ENCODE data around the gene EPB41L5.
"Not testable (repeated sequence)": the region's sequence is repeated elsewhere in the genome, so short reads cannot be mapped to it uniquely, and the experiment has no call there.

EPB41L5 gene

GRCh38 chr2:120034621-120035020 is 21.7 kb downstream of the EPB41L5 start:
- CTCF ChIA-PET = interaction anchor here (0.6 kb wide), 1 partner anchor 474 kb away, joined by 3 read pairs; no protein-coding TSS in a partner anchor
- POLR2A ChIA-PET = no interaction called here

GRCh38 chr2:120036145-120036544 is 23.3 kb downstream of the EPB41L5 start:
- POLR2A ChIA-PET = no interaction called here
- DNase-seq (ENCODE audit: extremely low spot score) = no peak
- CTCF ChIA-PET = no interaction called here
- TF ChIP-seq ELF4 (IDR thresholded peaks at IDR 0.05) = no peak
- no peak for TF ChIP-seq SUZ12 (IDR thresholded peaks at IDR 0.05)
- TF ChIP-seq FOXM1 (IDR thresholded peaks at IDR 0.05; ENCODE audit: borderline replicate concordance) = no peak
- no peak for TF ChIP-seq PKNOX1 (IDR thresholded peaks at IDR 0.05)
- no peak for TF ChIP-seq ZNF384 (IDR thresholded peaks at IDR 0.05)
- no peak for TF ChIP-seq FOXK2 (IDR thresholded peaks at IDR 0.05)
- no peak for TF ChIP-seq L3MBTL2 (conservative IDR thresholded peaks at IDR 0.05)
- TF ChIP-seq HDGF (IDR thresholded peaks at IDR 0.05; ENCODE audit: borderline replicate concordance) = no peak
- no peak for TF ChIP-seq CTBP1 (IDR thresholded peaks at IDR 0.05; ENCODE audit: borderline replicate concordance)
- TF ChIP-seq NFRKB (IDR thresholded peaks at IDR 0.05) = no peak
- no peak for TF ChIP-seq TARDBP (IDR thresholded peaks at IDR 0.05)
- TF ChIP-seq SP1 (IDR thresholded peaks at IDR 0.05) = no peak
- TF ChIP-seq LEF1 (IDR thresholded peaks at IDR 0.05; ENCODE audit: borderline replicate concordance) = no peak
- no peak for TF ChIP-seq ARNT (IDR thresholded peaks at IDR 0.05)
- TF ChIP-seq FOXA1 (IDR thresholded peaks at IDR 0.05) = no peak

More at GRCh38 chr2:120034621-120035020, 21.7 kb downstream of the EPB41L5 start:
- TF ChIP-seq SUZ12 (IDR thresholded peaks at IDR 0.05) = no peak
- TF ChIP-seq LEF1 (IDR thresholded peaks at IDR 0.05; ENCODE audit: borderline replicate concordance) = no peak
- no peak for TF ChIP-seq NFRKB (IDR thresholded peaks at IDR 0.05)
- TF ChIP-seq PKNOX1 (IDR thresholded peaks at IDR 0.05) = no peak
- TF ChIP-seq ELF4 (IDR thresholded peaks at IDR 0.05) = no peak
- no peak for TF ChIP-seq HDGF (IDR thresholded peaks at IDR 0.05; ENCODE audit: borderline replicate concordance)
- TF ChIP-seq CTBP1 (IDR thresholded peaks at IDR 0.05; ENCODE audit: borderline replicate concordance) = no peak
- TF ChIP-seq FOXM1 (IDR thresholded peaks at IDR 0.05; ENCODE audit: borderline replicate concordance) = no peak
- no peak for TF ChIP-seq SP1 (IDR thresholded peaks at IDR 0.05)
- TF ChIP-seq FOXK2 (IDR thresholded peaks at IDR 0.05) = no peak
- TF ChIP-seq BHLHE40 (IDR thresholded peaks at IDR 0.05; ENCODE audit: borderline replicate concordance) = no peak
- no peak for TF ChIP-seq L3MBTL2 (conservative IDR thresholded peaks at IDR 0.05)
- no peak for TF ChIP-seq ARNT (IDR thresholded peaks at IDR 0.05)
- no peak for TF ChIP-seq FOXA1 (IDR thresholded peaks at IDR 0.05)
- TF ChIP-seq TARDBP (IDR thresholded peaks at IDR 0.05) = no peak
- TF ChIP-seq ZNF384 (IDR thresholded peaks at IDR 0.05) = no peak
- DNase-seq (ENCODE audit: extremely low spot score) = no peak

- ChIA-PET POLR2A (no interaction called here), CTCF (no interaction called here)
- TF ChIP-seq ZNF384 (IDR thresholded peaks at IDR 0.05) (no peak), BHLHE40 (IDR thresholded peaks at IDR 0.05; ENCODE audit: borderline replicate concordance) (no peak), HDGF (IDR thresholded peaks at IDR 0.05; ENCODE audit: borderline replicate concordance) (no peak), SUZ12 (IDR thresholded peaks at IDR 0.05) (no peak), TARDBP (IDR thresholded peaks at IDR 0.05) (no peak)
- DNase-seq (ENCODE audit: extremely low spot score) = no peak
These were observed 25.2 kb downstream of the EPB41L5 start for GRCh38 chr2:120037995-120038541.

GRCh38 chr2:120042359-120042758 is 29.5 kb downstream of the EPB41L5 start:
- CTCF ChIA-PET = no interaction called here
- POLR2A ChIA-PET = no interaction called here

GRCh38 chr2:120044336-120044735 is 31.5 kb downstream of the EPB41L5 start:
- CTCF ChIA-PET = no interaction called here
- POLR2A ChIA-PET = no interaction called here

More at GRCh38 chr2:120042359-120042758, 29.5 kb downstream of the EPB41L5 start:
- TF ChIP-seq HDGF (IDR thresholded peaks at IDR 0.05; ENCODE audit: borderline replicate concordance) (no peak), L3MBTL2 (conservative IDR thresholded peaks at IDR 0.05) (no peak), FOXA1 (IDR thresholded peaks at IDR 0.05) (no peak), SP1 (IDR thresholded peaks at IDR 0.05) (no peak), PKNOX1 (IDR thresholded peaks at IDR 0.05) (no peak), CTBP1 (IDR thresholded peaks at IDR 0.05; ENCODE audit: borderline replicate concordance) (no peak)
- DNase-seq (ENCODE audit: extremely low spot score) = no peak

GRCh38 chr2:120045775-120046174 is 32.9 kb downstream of the EPB41L5 start:
- POLR2A ChIA-PET; CTCF ChIA-PET; DNase-seq (ENCODE audit: extremely low spot score): not testable (repeated sequence)

More at GRCh38 chr2:120044336-120044735, 31.5 kb downstream of the EPB41L5 start:
- DNase-seq (ENCODE audit: extremely low spot score) = no peak
- no peak for TF ChIP-seq FOXK2 (IDR thresholded peaks at IDR 0.05)
- TF ChIP-seq FOXA1 (IDR thresholded peaks at IDR 0.05) = no peak
- TF ChIP-seq ZNF384 (IDR thresholded peaks at IDR 0.05) = no peak
- no peak for TF ChIP-seq ELF4 (IDR thresholded peaks at IDR 0.05)
- no peak for TF ChIP-seq L3MBTL2 (conservative IDR thresholded peaks at IDR 0.05)
- TF ChIP-seq SP1 (IDR thresholded peaks at IDR 0.05) = no peak
- no peak for TF ChIP-seq HDGF (IDR thresholded peaks at IDR 0.05; ENCODE audit: borderline replicate concordance)
- TF ChIP-seq FOXM1 (IDR thresholded peaks at IDR 0.05; ENCODE audit: borderline replicate concordance) = no peak
- TF ChIP-seq TARDBP (IDR thresholded peaks at IDR 0.05) = no peak
- no peak for TF ChIP-seq BHLHE40 (IDR thresholded peaks at IDR 0.05; ENCODE audit: borderline replicate concordance)
- TF ChIP-seq PKNOX1 (IDR thresholded peaks at IDR 0.05) = no peak

- POLR2A ChIA-PET; DNase-seq (ENCODE audit: extremely low spot score); CTCF ChIA-PET: not testable (repeated sequence)
These were observed 33.4 kb downstream of the EPB41L5 start for GRCh38 chr2:120046252-120046651.

Measured in HEK293T (cell line).